NCI-H510A (cell line): ENCODE data around the gene CTCF.

Experiments
- DNase-seq: peaks from one replicate; lab custom pipeline; 2025; lab: John Stamatoyannopoulos, UW

Gene CTCF

GRCh38 chr16:67653128-67653788 lies 90.9 kb downstream of the CTCF start:
- no peak for DNase-seq

- no peak for DNase-seq
These were observed 91.6 kb downstream of the CTCF start for GRCh38 chr16:67653789-67654402.

- DNase-seq, result no peak
These were observed 92.1 kb downstream of the CTCF start for GRCh38 chr16:67654403-67654911.

GRCh38 chr16:67655363-67655762 lies 93.0 kb downstream of the CTCF start:
- no peak for DNase-seq

GRCh38 chr16:67656344-67657016 lies 94.2 kb downstream of the CTCF start:
- DNase-seq, result no peak

- DNase-seq, result no peak
These were observed 94.8 kb downstream of the CTCF start for GRCh38 chr16:67657017-67657608.

- DNase-seq, result no peak
These were observed 95.6 kb downstream of the CTCF start for GRCh38 chr16:67657751-67658518.

GRCh38 chr16:67658849-67659674 lies 96.7 kb downstream of the CTCF start:
- no peak for DNase-seq

- peak; percentile 59 for DNase-seq
These were observed 97.6 kb downstream of the CTCF start, which contains the start of gene ACD for GRCh38 chr16:67659675-67660563. ACD (minus strand) TSS chr16:67660260; CDS start chr16:67660220, 40 bp downstream.

GRCh38 chr16:67660564-67661028 lies 98.3 kb downstream of the CTCF start, which contains the start of gene PARD6A:
PARD6A (plus strand) TSS chr16:67660960; CDS start chr16:67661039, 79 bp downstream.
- peak; percentile 85 for DNase-seq

GRCh38 chr16:67661101-67661761 lies 98.9 kb downstream of the CTCF start:
- no peak for DNase-seq

- DNase-seq, result no peak
These were observed 99.7 kb downstream of the CTCF start for GRCh38 chr16:67661886-67662652.

- DNase-seq, result no peak
These were observed 100.3 kb downstream of the CTCF start for GRCh38 chr16:67662653-67663010.

GRCh38 chr16:67663151-67663876 lies 101.0 kb downstream of the CTCF start:
- DNase-seq, result no peak

GRCh38 chr16:67663877-67664222 lies 101.5 kb downstream of the CTCF start:
- no peak for DNase-seq

GRCh38 chr16:67664258-67664657 lies 101.9 kb downstream of the CTCF start:
- DNase-seq, result no peak

- DNase-seq, result no peak
These were observed 102.5 kb downstream of the CTCF start for GRCh38 chr16:67664871-67665270.

- DNase-seq, result no peak
These were observed 103.3 kb downstream of the CTCF start for GRCh38 chr16:67665598-67665997.
